OCI-LY3 (cell line): Measurements from ENCODE around the gene ABCA10.

Source experiments
- EZH2phosphoT487 ChIP-seq: fragments of 200-600 bp; shearing (Covaris generic); IDR thresholded peaks from 2 replicates; pipeline ENCODE4 v1.6.1; 2018; ENCODE audit warnings: antibody characterized with exemption, mixed run types, low read depth
- TF ChIP-seq, protein P1 (sequence below): fragments of 200-600, 300-600 bp; sonication (generic); IDR thresholded peaks from 2 replicates; pipeline ENCODE4 v1.5.1; 2014; ENCODE audit warnings: antibody characterized with exemption, low read length, low read depth

- TF ChIP-seq, protein P1, sequence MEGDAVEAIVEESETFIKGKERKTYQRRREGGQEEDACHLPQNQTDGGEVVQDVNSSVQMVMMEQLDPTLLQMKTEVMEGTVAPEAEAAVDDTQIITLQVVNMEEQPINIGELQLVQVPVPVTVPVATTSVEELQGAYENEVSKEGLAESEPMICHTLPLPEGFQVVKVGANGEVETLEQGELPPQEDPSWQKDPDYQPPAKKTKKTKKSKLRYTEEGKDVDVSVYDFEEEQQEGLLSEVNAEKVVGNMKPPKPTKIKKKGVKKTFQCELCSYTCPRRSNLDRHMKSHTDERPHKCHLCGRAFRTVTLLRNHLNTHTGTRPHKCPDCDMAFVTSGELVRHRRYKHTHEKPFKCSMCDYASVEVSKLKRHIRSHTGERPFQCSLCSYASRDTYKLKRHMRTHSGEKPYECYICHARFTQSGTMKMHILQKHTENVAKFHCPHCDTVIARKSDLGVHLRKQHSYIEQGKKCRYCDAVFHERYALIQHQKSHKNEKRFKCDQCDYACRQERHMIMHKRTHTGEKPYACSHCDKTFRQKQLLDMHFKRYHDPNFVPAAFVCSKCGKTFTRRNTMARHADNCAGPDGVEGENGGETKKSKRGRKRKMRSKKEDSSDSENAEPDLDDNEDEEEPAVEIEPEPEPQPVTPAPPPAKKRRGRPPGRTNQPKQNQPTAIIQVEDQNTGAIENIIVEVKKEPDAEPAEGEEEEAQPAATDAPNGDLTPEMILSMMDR, result no peak
- no peak for TF ChIP-seq EZH2phosphoT487
Observed at GRCh38 chr17:69223809-69224208, 4.8 kb downstream of the ABCA10 start.
